ENCODE data around the gene BANF2. TPM values are rescaled to one million over a fixed set of nuclear protein-coding genes. Genes with fewer than 3 reads are reported as not detected.

The BANF2 gene
- total and polyA plus RNA-seq, 2 of the 8 experiments (the other 6 are each of a cell fraction or from before 2014, with no cell fraction given), result not detected

DNA sequence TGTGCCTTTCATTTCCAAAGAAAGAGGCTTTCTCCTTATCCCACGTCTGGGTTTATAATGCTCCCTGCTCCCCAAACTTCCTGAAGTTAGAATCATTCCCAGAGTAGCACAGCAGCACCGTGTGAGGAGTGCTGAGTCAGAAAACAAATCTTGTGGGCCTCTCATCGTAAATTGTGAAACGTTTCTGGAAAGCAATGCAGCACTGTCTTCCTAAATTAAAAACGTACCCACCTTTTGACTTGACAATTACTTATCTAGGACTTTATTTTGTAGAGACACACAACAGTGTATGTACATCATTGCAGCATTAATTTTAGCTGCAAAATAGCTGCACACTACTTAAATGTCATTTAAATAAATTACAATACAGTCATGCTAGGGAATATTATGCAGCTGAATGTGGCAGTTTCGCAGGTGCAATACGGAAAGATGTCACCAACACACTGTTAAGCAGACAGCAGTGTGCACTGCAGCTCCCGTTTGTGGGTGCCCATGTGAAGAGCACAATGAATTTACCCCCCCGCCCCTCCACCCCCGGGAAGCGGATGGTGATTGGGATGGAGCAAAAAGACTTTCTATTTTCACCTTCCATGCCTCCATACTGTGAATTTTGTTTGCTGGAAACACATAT, 48.5 kb upstream of the BANF2 start (continued):
- TF ChIP-seq RXRA (IDR thresholded peaks at IDR 0.05; ENCODE audit: insufficient read depth, low read depth, low read length) (no peak), SP1 (IDR thresholded peaks at IDR 0.05; ENCODE audit: low read depth, low read length) (no peak), TAF1 (IDR thresholded peaks at IDR 0.05; ENCODE audit: low read depth, low read length) (no peak)
